GM23338 (cell line): Measurements from ENCODE around the gene FGFBP1. TPM values are rescaled to one million over a fixed set of nuclear protein-coding genes. Genes with fewer than 3 reads are reported as not detected.

ENCODE experiments used
- ATAC-seq: fragments of 200-7000 bp; cut with Tn5 transposase; 3 replicates; pipeline ENCODE4 v1.9.1; 2020
- DNase-seq: peaks from one replicate; pipeline ENCODE4 v3.0.0-alpha.2; 2015; ENCODE audit warnings: low spot score
- H2AFZ ChIP-seq: fragments of 200-600 bp; sonication (generic); 2 replicates; pipeline ENCODE4 v1.8.0; 2016; ENCODE audit warnings: antibody characterized with exemption, mild to moderate bottlenecking, moderate library complexity
- H3F3A ChIP-seq: fragments of 200-600 bp; sonication (generic); replicated peaks from 2 replicates; pipeline ENCODE4 v1.8.0; 2017; ENCODE audit warnings: antibody characterized with exemption, mixed run types, low read depth
- H3K27ac ChIP-seq: fragments of 200-600 bp; sonication (generic); 2 replicates; pipeline ENCODE4 v1.6.1; 2016; ENCODE audit warnings: low read depth
- H3K27me3 ChIP-seq: fragments of 200-600 bp; sonication (generic); 2 replicates; pipeline ENCODE4 v1.8.0; 2016; ENCODE audit warnings: mild to moderate bottlenecking, mixed run types, moderate library complexity; ENCODE audit not compliant: insufficient read depth
- H3K36me3 ChIP-seq: fragments of 200-600 bp; sonication (generic); 2 replicates; pipeline ENCODE4 v1.8.0; 2016; ENCODE audit warnings: mild to moderate bottlenecking; ENCODE audit not compliant: insufficient read depth
- H3K4me1 ChIP-seq: fragments of 200-600 bp; sonication (generic); 2 replicates; pipeline ENCODE4 v1.8.0; 2016; ENCODE audit warnings: mild to moderate bottlenecking, moderate library complexity; ENCODE audit not compliant: insufficient read depth
- H3K4me2 ChIP-seq: fragments of 200-600 bp; sonication (generic); 2 replicates; pipeline ENCODE4 v1.7.1; 2017; ENCODE audit warnings: mixed run types
- H3K4me3 ChIP-seq: fragments of 200-600 bp; sonication (generic); 2 replicates; pipeline ENCODE4 v1.6.1; 2016; ENCODE audit warnings: mixed run types
- H3K79me2 ChIP-seq: fragments of 200-600 bp; sonication (generic); replicated peaks from 2 replicates; pipeline ENCODE4 v1.8.0; 2017; ENCODE audit warnings: mild to moderate bottlenecking; ENCODE audit not compliant: insufficient read depth
- H3K9me2 ChIP-seq: fragments of 200-600 bp; sonication (generic); 2 replicates; pipeline ENCODE4 v1.8.0; 2017; ENCODE audit not compliant: insufficient read depth
- H4K20me1 ChIP-seq: fragments of 200-600 bp; sonication (generic); replicated peaks from 2 replicates; pipeline ENCODE4 v1.8.0; 2017; ENCODE audit warnings: mild to moderate bottlenecking; ENCODE audit not compliant: insufficient read depth
- H3K27ac Mint-ChIP-seq: 2 replicates; pipeline ENCODE4 v1.8.0; 2020; ENCODE audit warnings: inconsistent platforms, mild to moderate bottlenecking, moderate library complexity, mixed read lengths
- H3K27me3 Mint-ChIP-seq: 3 replicates; pipeline ENCODE4 v1.8.0; 2022; ENCODE audit warnings: low read depth, mild to moderate bottlenecking, moderate library complexity, mixed read lengths, inconsistent platforms; ENCODE audit not compliant: insufficient read depth, poor library complexity
- H3K36me3 Mint-ChIP-seq: 3 replicates; pipeline ENCODE4 v1.8.0; 2021; ENCODE audit warnings: low read depth, mild to moderate bottlenecking, inconsistent platforms, moderate library complexity, mixed read lengths
- H3K4me1 Mint-ChIP-seq: 3 replicates; pipeline ENCODE4 v1.8.0; 2020; ENCODE audit warnings: mild to moderate bottlenecking, inconsistent platforms, mixed read lengths
- H3K4me3 Mint-ChIP-seq: 3 replicates; pipeline ENCODE4 v1.8.0; 2021; ENCODE audit warnings: moderate library complexity, mild to moderate bottlenecking, inconsistent platforms, mixed read lengths
- H3K9me3 Mint-ChIP-seq: 3 replicates; pipeline ENCODE4 v1.8.0; 2020; ENCODE audit warnings: moderate library complexity, mild to moderate bottlenecking, inconsistent platforms, mixed read lengths
- CREB1 ChIP-seq: fragments of 250-450 bp; sonication (Bioruptor Pico); IDR thresholded peaks from 2 replicates; pipeline ENCODE4 v1.5.0; 2020; ENCODE audit warnings: low read depth, mild to moderate bottlenecking, moderate library complexity
- CTCF ChIP-seq, 2 experiments: fragments of 200-600 bp in 1 of 2; sonication (generic) in 1 of 2; conservative IDR thresholded peaks; 2 replicates each; pipeline versions ENCODE4 v1.5.1 to v1.6.1; 2016 to 2017; ENCODE audit warnings: antibody characterized with exemption in 2 of 2, low read depth in 2 of 2, mild to moderate bottlenecking in 2 of 2, moderate library complexity in 1 of 2
- ETS1 ChIP-seq: IDR thresholded peaks from 2 replicates; pipeline ENCODE4 v1.6.1; 2016; ENCODE audit warnings: antibody characterized with exemption
- EZH2 ChIP-seq: fragments of 200-600 bp; sonication (generic); IDR thresholded peaks from one replicate; pipeline ENCODE4 v1.8.0; 2017; ENCODE audit warnings: antibody characterized with exemption, mild to moderate bottlenecking, low read depth; ENCODE audit not compliant: unreplicated experiment
- EZH2phosphoT487 ChIP-seq: fragments of 200-600 bp; sonication (generic); IDR thresholded peaks from one replicate; pipeline ENCODE4 v1.8.1; 2018; ENCODE audit warnings: antibody characterized with exemption; ENCODE audit not compliant: unreplicated experiment
- JUNB ChIP-seq: IDR thresholded peaks from one replicate; pipeline ENCODE4 v1.6.1; 2016; ENCODE audit warnings: antibody characterized with exemption; ENCODE audit not compliant: unreplicated experiment
- NANOG ChIP-seq: IDR thresholded peaks from 2 replicates; pipeline ENCODE4 v1.6.1; 2016; ENCODE audit warnings: antibody characterized with exemption, borderline replicate concordance
- POLR2AphosphoS5 ChIP-seq: IDR thresholded peaks from 2 replicates; pipeline ENCODE4 v1.6.1; 2016; ENCODE audit warnings: antibody characterized with exemption, low read depth
- REST ChIP-seq: IDR thresholded peaks from one replicate; pipeline ENCODE4 v1.6.1; 2018; ENCODE audit warnings: antibody characterized with exemption; ENCODE audit not compliant: unreplicated experiment
- STAT1 ChIP-seq: IDR thresholded peaks from one replicate; pipeline ENCODE4 v1.6.1; 2016; ENCODE audit warnings: antibody characterized with exemption; ENCODE audit not compliant: unreplicated experiment
- ZNF114 ChIP-seq: fragments of 250-450 bp; sonication (Bioruptor Pico); IDR thresholded peaks from 2 replicates; pipeline ENCODE4 v1.5.0; 2020; ENCODE audit warnings: mild to moderate bottlenecking, moderate library complexity
- ZNF331 ChIP-seq: fragments of 250-450 bp; sonication (Bioruptor Pico); IDR thresholded peaks from 2 replicates; pipeline ENCODE4 v1.5.0; 2020; ENCODE audit warnings: low read depth, mild to moderate bottlenecking, moderate library complexity
- ZNF462 ChIP-seq: fragments of 250-450 bp; sonication (Bioruptor Pico); IDR thresholded peaks from 2 replicates; pipeline ENCODE4 v1.5.0; 2020; ENCODE audit warnings: mild to moderate bottlenecking, moderate library complexity
- polyA plus RNA-seq: library from polyadenylated mRNA; unstranded; fragments of >200 nt; fragmentation: Nextera tagmentation; extraction: Ambion mirVana; gene quantifications from 2 replicates; pipeline ENCODE4 v1.2.1, GENCODE V29; 2016
- total RNA-seq: library from RNA; depleted of rRNA; stranded (reverse); fragments of >200 nt; shearing (Covaris generic); gene quantifications from 2 replicates; pipeline ENCODE4 v1.2.3, GENCODE V29; 2014

The FGFBP1 gene
- total and polyA plus RNA-seq, 2 experiments from 2014 or later, result 0.15 TPM; not detected in 1

- H3K4me1 Mint-ChIP-seq, result peaks cover 8% of the 10 kb centered on the region; the same call in 2 of the 3 replicates
- peaks cover 3% of the 10 kb centered on the region for H3K27me3 Mint-ChIP-seq
Measured at GRCh38 chr4:15982842-15983524, 44.4 kb upstream of the FGFBP1 start.

More at GRCh38 chr4:15982842-15983524, 44.4 kb upstream of the FGFBP1 start:
- Mint-ChIP-seq H3K9me3 (0 out of 3 replicates have a peak, but pooled peaks cover 6% of the 10 kb centered on the region), H3K36me3 (peaks cover 89% of the 10 kb centered on the region), H3K4me3 (no peak overlapping the region), H3K27ac (peak overlapping the region; percentile 2; the same call in 1 of the 2 replicates)
- H3K27me3 ChIP-seq, result no peaks in the 10 kb centered on the region
- H3F3A ChIP-seq, result no peaks in the 10 kb centered on the region
- no peak for ATAC-seq
- no peaks in the 10 kb centered on the region for H3K79me2 ChIP-seq
- H3K9me2 ChIP-seq, result no peaks in the 10 kb centered on the region
- H3K4me1 ChIP-seq, result no peaks in the 10 kb centered on the region
- H3K4me2 ChIP-seq, result no peak overlapping the region
- no peak overlapping the region for H3K27ac ChIP-seq
- no peaks in the 10 kb centered on the region for H4K20me1 ChIP-seq
- peaks cover 51% of the 10 kb centered on the region for H3K36me3 ChIP-seq
- no peak overlapping the region for H2AFZ ChIP-seq
- no peak overlapping the region for H3K4me3 ChIP-seq
- TF ChIP-seq ETS1 (no peak), EZH2phosphoT487 (no peak), CTCF (conservative IDR thresholded peaks at IDR 0.05; ENCODE audit: low read depth in 2 of 2) (no peak), STAT1 (no peak), POLR2AphosphoS5 (no peak), ZNF331 (CRISPR knock-in tag) (no peak), NANOG (no peak), JUNB (no peak), EZH2 (no peak), REST (no peak), ZNF114 (no peak), CREB1 (CRISPR knock-in tag) (no peak), ZNF462 (CRISPR knock-in tag) (no peak)
- DNase-seq, result no peak
